ENCODE data around the gene STPG2. TPM values are rescaled to one million over a fixed set of nuclear protein-coding genes. Genes with fewer than 3 reads are reported as not detected.

STPG2 gene
- total and polyA plus RNA-seq, 2 of the 8 experiments (the other 6 are each of a cell fraction or from before 2014, with no cell fraction given), result 0.03 TPM; not detected in 1

- Histone ChIP-seq H3K18ac (ENCODE audit: extremely low read depth, low read length) (no peak overlapping the region), H3K79me2 (ENCODE audit: control insufficient read depth in 1 of 2, insufficient read depth in 2 of 2, low read length in 2 of 2) (no peaks in the 10 kb centered on the region), H2BK15ac (ENCODE audit: low read length) (no peak overlapping the region), H2AFZ (ENCODE audit: low read length) (no peak overlapping the region), H2BK20ac (ENCODE audit: low read length) (no peak overlapping the region), H3K9ac (replicated peaks in 1 of 4; ENCODE audit: extremely low read depth in 1 of 4, low read depth in 3 of 4, low read length in 3 of 4) (no peak overlapping the region), H4K20me1 (replicated peaks in 1 of 2; ENCODE audit: control insufficient read depth in 1 of 2, insufficient read depth in 2 of 2, low read length in 2 of 2) (no peaks in the 10 kb centered on the region), H3K14ac (ENCODE audit: insufficient read length) (no peak overlapping the region), H2BK5ac (ENCODE audit: low read depth, low read length) (no peak overlapping the region), H3K9me3 (ENCODE audit: insufficient read depth in 2 of 2, low read depth in 1 of 2, low read length in 1 of 2) (no peaks in the 10 kb centered on the region), H3K4me1 (replicated peaks in 1 of 4; ENCODE audit: control insufficient read depth in 3 of 4, insufficient read depth in 4 of 4, low read length in 3 of 4) (no peaks in the 10 kb centered on the region), H3K36me3 (ENCODE audit: control insufficient read depth in 2 of 4, insufficient read depth in 4 of 4, low read length in 3 of 4) (no peaks in the 10 kb centered on the region), H3K4me2 (ENCODE audit: insufficient read depth in 1 of 2, low read depth in 2 of 2, low read length in 2 of 2) (no peak overlapping the region), H3K23ac (ENCODE audit: insufficient read length) (no peak overlapping the region), H3K27ac (ENCODE audit: low read depth, low read length) (no peak overlapping the region), H2AK5ac (ENCODE audit: low read depth, low read length) (no peak overlapping the region), H2BK12ac (ENCODE audit: low read depth, low read length) (no peak overlapping the region), H3K56ac (replicated peaks; ENCODE audit: insufficient read length, low read depth, low read length) (no peak overlapping the region), H4K5ac (ENCODE audit: insufficient read length, low read depth, low read length) (no peak overlapping the region), H3K4ac (replicated peaks; ENCODE audit: insufficient read length, low read depth, low read length) (no peak overlapping the region), H2BK120ac (replicated peaks; ENCODE audit: low read depth, low read length) (no peak overlapping the region), H4K8ac (ENCODE audit: extremely low read depth, insufficient read depth, low read length) (no peak overlapping the region), H4K91ac (replicated peaks; ENCODE audit: insufficient read length, low read length) (no peak overlapping the region), H3K27me3 (replicated peaks in 1 of 4; ENCODE audit: control insufficient read depth in 3 of 4, extremely low read depth in 1 of 4, insufficient read depth in 3 of 4, low read length in 3 of 4) (no peaks in the 10 kb centered on the region), H3K23me2 (ENCODE audit: low read depth, low read length) (no peaks in the 10 kb centered on the region; the same call in 1 of the 2 replicates), H3K79me1 (ENCODE audit: low read depth, low read length) (no peaks in the 10 kb centered on the region), H3K4me3 (ENCODE audit: extremely low read depth in 1 of 4, insufficient read depth in 2 of 4, low read depth in 3 of 4, low read length in 4 of 4) (no peak overlapping the region)
- DNase-seq (ENCODE audit: low read depth in 1 of 2, low spot score in 2 of 2) (no peak), FAIRE-seq (peak; percentile 32)
- ChIA-PET CTCF (ENCODE audit: partially characterized antibody) (interaction anchor here (0.6 to 1.4 kb wide), 10 partner anchors 10 to 832 kb away, joined by 3 to 7 read pairs (median 3); no protein-coding TSS in a partner anchor), POLR2A (ENCODE audit: partially characterized antibody) (no interaction called here)
- 46% methylated on average over 2 of the region's 2 CpGs; no CpG with 5 or more reads in 1 of the 2 experiments for WGBS, 2 experiments (ENCODE audit: extremely low coverage in 1 of 2, insufficient coverage in 1 of 2, insufficient read length in 1 of 2, insufficient replicate concordance in 2 of 2, low coverage in 1 of 2, low lambda C conversion rate in 2 of 2, missing lambda C conversion rate in 1 of 2)
- TF ChIP-seq POLR2A (IDR thresholded peaks at IDR 0.05; ENCODE audit: control extremely low read depth in 1 of 2, low read depth in 2 of 2, low read length in 2 of 2) (no peak), RAD21 (IDR thresholded peaks at IDR 0.05 in 1 of 2, conservative IDR thresholded peaks at IDR 0.05 in 1 of 2; ENCODE audit: low read depth in 2 of 2, low read length in 2 of 2) (peak; percentile 83 to 86), CTCF (IDR thresholded peaks at IDR 0.05; ENCODE audit: control extremely low read depth in 1 of 3, insufficient read depth in 1 of 3, low read depth in 1 of 3, low read length in 3 of 3) (peak in 2 of 3 experiments; percentile 43 to 48; a peak in 2 of 4 replicates), ATF3 (IDR thresholded peaks at IDR 0.05; ENCODE audit: insufficient read depth, low read depth, low read length) (no peak), BRCA1 (IDR thresholded peaks at IDR 0.05; ENCODE audit: low read depth, low read length) (no peak), SIX5 (IDR thresholded peaks at IDR 0.05; ENCODE audit: low read depth, low read length) (no peak), CBX5 (IDR thresholded peaks at IDR 0.05; ENCODE audit: low read depth, low read length) (no peak), NANOG (IDR thresholded peaks at IDR 0.05; ENCODE audit: insufficient read depth, low read depth, low read length, poor library complexity, severe bottlenecking) (no peak), POLR2AphosphoS5 (IDR thresholded peaks at IDR 0.05; ENCODE audit: low read depth, low read length) (no peak)
Measured at GRCh38 chr4:97987019-97987648, 156.1 kb downstream of the STPG2 start.

Data from H1 (cell line).